K562 (cell line): Measurements from ENCODE around the gene CHMP3.

Experiments used
- EZH2 ChIP-seq: IDR thresholded peaks from 2 replicates; pipeline ENCODE4 v1.6.1; 2012; ENCODE audit warnings: low read depth, mild to moderate bottlenecking, inconsistent platforms, low read length, borderline replicate concordance
- FOXA3 ChIP-seq, 2 experiments: fragments of 450-650 bp in 1 of 2; sonication (generic) in 1 of 2; formaldehyde crosslinking; IDR thresholded peaks in 1 of 2; conservative IDR thresholded peaks in 1 of 2; 2 replicates each; pipeline versions ENCODE4 v1.4.0 to v1.8.0; 2020 to 2022; ENCODE audit warnings: mild to moderate bottlenecking in 2 of 2, missing genetic modification reagents in 1 of 2
- NCOR1 ChIP-seq: fragments of 450-650 bp; IDR thresholded peaks from 2 replicates; pipeline ENCODE4 v1.6.1; 2016; ENCODE audit warnings: mild to moderate bottlenecking, moderate library complexity
- POLR2AphosphoS5 ChIP-seq: IDR thresholded peaks from 2 replicates; pipeline ENCODE4 v1.6.1; 2011; ENCODE audit warnings: mild to moderate bottlenecking, low read depth, low read length, moderate library complexity; ENCODE audit not compliant: control insufficient read depth, insufficient read depth
- SMARCA5 ChIP-seq: fragments of 450-650 bp; IDR thresholded peaks from 2 replicates; pipeline ENCODE4 v1.6.1; 2016
- STAG1 ChIP-seq: sonication (generic); formaldehyde crosslinking; IDR thresholded peaks from 2 replicates; pipeline ENCODE4 v1.5.0; 2020; ENCODE audit warnings: missing genetic modification reagents, borderline replicate concordance
- TAF7 ChIP-seq: fragments of 450-650 bp; IDR thresholded peaks from 2 replicates; pipeline ENCODE4 v1.6.1; 2016; ENCODE audit warnings: missing genetic modification characterization, missing compliant biosample characterization
- ZNF589 ChIP-seq: fragments of 200-800 bp; sonication (Bioruptor generic); IDR thresholded peaks from 2 replicates; pipeline ENCODE4 v1.6.1; 2016; ENCODE audit warnings: low read depth, missing genetic modification characterization, missing compliant biosample characterization
- TF ChIP-seq, protein P1 (sequence below), 3 experiments: IDR thresholded peaks in 2 of 3; conservative IDR thresholded peaks in 1 of 3; 2 replicates each; pipeline ENCODE4 v1.5.1; 2011 to 2012; ENCODE audit warnings: low read length in 3 of 3, mild to moderate bottlenecking in 3 of 3, control low read depth in 2 of 3, improper control_type of control experiment in 1 of 3, inconsistent platforms in 1 of 3, low read depth in 1 of 3, mixed read lengths in 1 of 3, moderate library complexity in 1 of 3; ENCODE audit not compliant: insufficient read depth in 2 of 3
- TF ChIP-seq, protein P2 (sequence below): fragments of 450-650 bp; formaldehyde crosslinking; IDR thresholded peaks from 2 replicates; pipeline ENCODE4 v1.4.0; 2022; ENCODE audit warnings: missing genetic modification characterization
- TF ChIP-seq, protein P3 (sequence below): sonication (generic); formaldehyde crosslinking; IDR thresholded peaks from 2 replicates; pipeline ENCODE4 v1.9.0; 2022; ENCODE audit warnings: mild to moderate bottlenecking, missing genetic modification reagents

DNA sequence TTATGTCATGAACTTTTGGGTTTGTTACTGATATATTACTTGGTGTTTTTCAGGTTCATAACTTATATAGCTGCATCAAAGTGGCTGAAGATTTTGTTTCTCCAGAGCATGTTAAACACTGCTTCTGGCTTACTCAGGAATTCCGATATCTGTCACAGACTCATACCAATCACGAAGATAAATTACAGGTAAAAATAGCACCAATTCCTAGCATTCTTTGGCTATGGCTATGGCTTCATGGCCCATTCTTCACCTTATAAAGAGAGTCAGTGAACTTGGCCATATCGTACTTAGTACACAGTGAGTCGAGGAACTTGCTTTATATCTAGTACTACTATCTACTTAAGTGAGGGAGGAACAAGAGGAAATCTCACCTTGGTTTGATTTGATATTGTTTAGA lies 72.2 kb downstream of the CHMP3 start:
- TF ChIP-seq ZNF589 (CRISPR knock-in tag) (no peak), NCOR1 (no peak), TAF7 (tag) (no peak), SMARCA5 (no peak), STAG1 (CRISPR knock-in tag) (no peak), FOXA3 (CRISPR knock-in tag; conservative IDR thresholded peaks at IDR 0.05 in 1 of 2, IDR thresholded peaks at IDR 0.05 in 1 of 2) (no peak), POLR2AphosphoS5 (no peak), EZH2 (no peak)
- TF ChIP-seq, protein P1, sequence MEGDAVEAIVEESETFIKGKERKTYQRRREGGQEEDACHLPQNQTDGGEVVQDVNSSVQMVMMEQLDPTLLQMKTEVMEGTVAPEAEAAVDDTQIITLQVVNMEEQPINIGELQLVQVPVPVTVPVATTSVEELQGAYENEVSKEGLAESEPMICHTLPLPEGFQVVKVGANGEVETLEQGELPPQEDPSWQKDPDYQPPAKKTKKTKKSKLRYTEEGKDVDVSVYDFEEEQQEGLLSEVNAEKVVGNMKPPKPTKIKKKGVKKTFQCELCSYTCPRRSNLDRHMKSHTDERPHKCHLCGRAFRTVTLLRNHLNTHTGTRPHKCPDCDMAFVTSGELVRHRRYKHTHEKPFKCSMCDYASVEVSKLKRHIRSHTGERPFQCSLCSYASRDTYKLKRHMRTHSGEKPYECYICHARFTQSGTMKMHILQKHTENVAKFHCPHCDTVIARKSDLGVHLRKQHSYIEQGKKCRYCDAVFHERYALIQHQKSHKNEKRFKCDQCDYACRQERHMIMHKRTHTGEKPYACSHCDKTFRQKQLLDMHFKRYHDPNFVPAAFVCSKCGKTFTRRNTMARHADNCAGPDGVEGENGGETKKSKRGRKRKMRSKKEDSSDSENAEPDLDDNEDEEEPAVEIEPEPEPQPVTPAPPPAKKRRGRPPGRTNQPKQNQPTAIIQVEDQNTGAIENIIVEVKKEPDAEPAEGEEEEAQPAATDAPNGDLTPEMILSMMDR (IDR thresholded peaks at IDR 0.05 in 2 of 3, conservative IDR thresholded peaks at IDR 0.05 in 1 of 3; ENCODE audit: insufficient read depth in 2 of 3, low read depth in 1 of 3, low read length in 3 of 3), result no peak
- TF ChIP-seq, protein P2, sequence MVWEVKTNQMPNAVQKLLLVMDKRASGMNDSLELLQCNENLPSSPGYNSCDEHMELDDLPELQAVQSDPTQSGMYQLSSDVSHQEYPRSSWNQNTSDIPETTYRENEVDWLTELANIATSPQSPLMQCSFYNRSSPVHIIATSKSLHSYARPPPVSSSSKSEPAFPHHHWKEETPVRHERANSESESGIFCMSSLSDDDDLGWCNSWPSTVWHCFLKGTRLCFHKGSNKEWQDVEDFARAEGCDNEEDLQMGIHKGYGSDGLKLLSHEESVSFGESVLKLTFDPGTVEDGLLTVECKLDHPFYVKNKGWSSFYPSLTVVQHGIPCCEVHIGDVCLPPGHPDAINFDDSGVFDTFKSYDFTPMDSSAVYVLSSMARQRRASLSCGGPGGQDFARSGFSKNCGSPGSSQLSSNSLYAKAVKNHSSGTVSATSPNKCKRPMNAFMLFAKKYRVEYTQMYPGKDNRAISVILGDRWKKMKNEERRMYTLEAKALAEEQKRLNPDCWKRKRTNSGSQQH (CRISPR knock-in tag), result no peak
- TF ChIP-seq, protein P3, sequence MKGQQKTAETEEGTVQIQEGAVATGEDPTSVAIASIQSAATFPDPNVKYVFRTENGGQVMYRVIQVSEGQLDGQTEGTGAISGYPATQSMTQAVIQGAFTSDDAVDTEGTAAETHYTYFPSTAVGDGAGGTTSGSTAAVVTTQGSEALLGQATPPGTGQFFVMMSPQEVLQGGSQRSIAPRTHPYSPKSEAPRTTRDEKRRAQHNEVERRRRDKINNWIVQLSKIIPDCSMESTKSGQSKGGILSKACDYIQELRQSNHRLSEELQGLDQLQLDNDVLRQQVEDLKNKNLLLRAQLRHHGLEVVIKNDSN, result no peak
